Measurements from ENCODE around the gene NR5A2.

DNA sequence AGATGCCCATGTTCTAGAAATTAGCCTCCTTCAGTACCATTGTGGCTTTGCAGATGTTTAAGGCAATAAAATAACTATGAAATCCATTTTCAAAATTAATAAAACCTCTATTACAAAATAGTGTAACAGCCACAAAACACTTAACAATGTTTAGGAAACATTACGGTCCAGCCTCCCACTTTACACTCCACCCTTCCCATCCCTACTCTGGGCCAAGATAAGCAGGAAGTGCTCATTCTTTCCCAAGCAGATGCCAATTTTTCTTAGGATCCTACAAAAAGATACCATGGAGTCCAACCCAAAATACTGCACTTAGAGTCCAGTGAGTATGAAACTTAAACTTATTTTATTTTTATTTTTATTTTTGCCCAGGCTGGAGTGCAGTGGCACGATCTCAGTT, 150.8 kb downstream of the NR5A2 start:
- TF ChIP-seq, protein P1, sequence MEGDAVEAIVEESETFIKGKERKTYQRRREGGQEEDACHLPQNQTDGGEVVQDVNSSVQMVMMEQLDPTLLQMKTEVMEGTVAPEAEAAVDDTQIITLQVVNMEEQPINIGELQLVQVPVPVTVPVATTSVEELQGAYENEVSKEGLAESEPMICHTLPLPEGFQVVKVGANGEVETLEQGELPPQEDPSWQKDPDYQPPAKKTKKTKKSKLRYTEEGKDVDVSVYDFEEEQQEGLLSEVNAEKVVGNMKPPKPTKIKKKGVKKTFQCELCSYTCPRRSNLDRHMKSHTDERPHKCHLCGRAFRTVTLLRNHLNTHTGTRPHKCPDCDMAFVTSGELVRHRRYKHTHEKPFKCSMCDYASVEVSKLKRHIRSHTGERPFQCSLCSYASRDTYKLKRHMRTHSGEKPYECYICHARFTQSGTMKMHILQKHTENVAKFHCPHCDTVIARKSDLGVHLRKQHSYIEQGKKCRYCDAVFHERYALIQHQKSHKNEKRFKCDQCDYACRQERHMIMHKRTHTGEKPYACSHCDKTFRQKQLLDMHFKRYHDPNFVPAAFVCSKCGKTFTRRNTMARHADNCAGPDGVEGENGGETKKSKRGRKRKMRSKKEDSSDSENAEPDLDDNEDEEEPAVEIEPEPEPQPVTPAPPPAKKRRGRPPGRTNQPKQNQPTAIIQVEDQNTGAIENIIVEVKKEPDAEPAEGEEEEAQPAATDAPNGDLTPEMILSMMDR (conservative IDR thresholded peaks at IDR 0.05 in 1 of 2, IDR thresholded peaks at IDR 0.05 in 1 of 2; ENCODE audit: low read depth in 1 of 2, low read length in 2 of 2) = no peak
- TF ChIP-seq EZH2 (IDR thresholded peaks at IDR 0.05; ENCODE audit: low read length, missing control alignments) = no peak

All from fibroblast of lung (primary cell).